Body of pancreas (tissue), 4 donors: ENCODE measurements around the gene COA8.

Experiments
- POLR2A ChIP-seq, 3 donors: fragments of 450-650 bp; IDR thresholded peaks; one replicate each; pipeline ENCODE4 v1.6.1; 2016; ENCODE audit warnings: antibody characterized with exemption in 3 of 3, mild to moderate bottlenecking in 2 of 3
- TF ChIP-seq, protein P1 (sequence below), 7 experiments: fragments of 450-650 bp in 4 of 7; fragments of 200-600 bp in 3 of 7; sonication (generic) in 3 of 7; IDR thresholded peaks; one replicate each; pipeline ENCODE4 v1.5.1; 2016 to 2019; ENCODE audit warnings: antibody characterized with exemption in 7 of 7

DNA sequence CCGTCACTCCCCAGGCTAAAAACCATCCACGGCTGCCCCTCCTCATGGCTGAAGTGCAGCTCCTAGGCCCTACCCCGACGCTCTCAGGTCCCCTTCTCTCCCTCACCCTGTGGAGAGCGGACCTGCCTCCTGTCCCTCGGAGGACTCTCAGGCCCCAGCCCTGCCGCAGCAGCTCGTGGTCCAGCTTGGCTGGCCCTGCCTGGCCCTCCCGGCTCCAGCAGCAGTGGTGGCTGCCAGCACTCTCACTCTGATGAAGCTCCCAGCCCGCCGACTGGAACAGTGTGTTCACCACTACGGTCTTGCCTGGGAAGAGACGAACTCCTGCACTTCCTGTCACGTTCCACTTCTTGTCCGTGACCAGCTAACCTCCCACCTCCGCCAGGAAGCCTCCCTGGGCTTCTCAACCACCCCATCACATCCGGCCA is 11.4 kb upstream of the COA8 start:
- TF ChIP-seq, protein P1, sequence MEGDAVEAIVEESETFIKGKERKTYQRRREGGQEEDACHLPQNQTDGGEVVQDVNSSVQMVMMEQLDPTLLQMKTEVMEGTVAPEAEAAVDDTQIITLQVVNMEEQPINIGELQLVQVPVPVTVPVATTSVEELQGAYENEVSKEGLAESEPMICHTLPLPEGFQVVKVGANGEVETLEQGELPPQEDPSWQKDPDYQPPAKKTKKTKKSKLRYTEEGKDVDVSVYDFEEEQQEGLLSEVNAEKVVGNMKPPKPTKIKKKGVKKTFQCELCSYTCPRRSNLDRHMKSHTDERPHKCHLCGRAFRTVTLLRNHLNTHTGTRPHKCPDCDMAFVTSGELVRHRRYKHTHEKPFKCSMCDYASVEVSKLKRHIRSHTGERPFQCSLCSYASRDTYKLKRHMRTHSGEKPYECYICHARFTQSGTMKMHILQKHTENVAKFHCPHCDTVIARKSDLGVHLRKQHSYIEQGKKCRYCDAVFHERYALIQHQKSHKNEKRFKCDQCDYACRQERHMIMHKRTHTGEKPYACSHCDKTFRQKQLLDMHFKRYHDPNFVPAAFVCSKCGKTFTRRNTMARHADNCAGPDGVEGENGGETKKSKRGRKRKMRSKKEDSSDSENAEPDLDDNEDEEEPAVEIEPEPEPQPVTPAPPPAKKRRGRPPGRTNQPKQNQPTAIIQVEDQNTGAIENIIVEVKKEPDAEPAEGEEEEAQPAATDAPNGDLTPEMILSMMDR (IDR thresholded peaks at IDR 0.05), result no peak
- no peak for TF ChIP-seq POLR2A (IDR thresholded peaks at IDR 0.05)
